H1 (cell line): ENCODE measurements around the gene AKTIP. TPM values are rescaled to one million over a fixed set of nuclear protein-coding genes. Genes with fewer than 3 reads are reported as not detected.
"Not testable (repeated sequence)": the region's sequence is repeated elsewhere in the genome, so short reads cannot be mapped to it uniquely, and the experiment has no call there.

ENCODE experiments used
- CTCF ChIA-PET: fragments of 300-600 bp; sonication (Branson Sonifier 250); formaldehyde crosslinking; loops from one replicate; lab custom pipeline; 2021; ENCODE audit not compliant: partially characterized antibody; lab: Charles Lee
- POLR2A ChIA-PET: fragments of 300-600 bp; sonication (Branson Sonifier 250); formaldehyde crosslinking; loops from one replicate; lab custom pipeline; 2021; ENCODE audit warnings: inconsistent platforms; ENCODE audit not compliant: partially characterized antibody; lab: Charles Lee
- DNase-seq, 2 experiments: peaks; one replicate each; pipeline versions ENCODE4 v3.0.0 to v3.0.0-alpha.2; 2010 to 2022; ENCODE audit warnings: low spot score in 2 of 2, low read depth in 1 of 2, mixed read lengths in 1 of 2
- FAIRE-seq: peaks from 2 replicates; lab custom pipeline; 2011; peaks lifted over from hg19 to GRCh38; lab: Jason Lieb, UNC
- H2AFZ ChIP-seq: 2 replicates; pipeline ENCODE4 v1.8.1; 2012; ENCODE audit warnings: low read length, inconsistent platforms
- H2AK5ac ChIP-seq: 2 replicates; pipeline ENCODE4 v1.6.1; 2013; ENCODE audit warnings: low read depth, low read length
- H2BK120ac ChIP-seq: replicated peaks from 2 replicates; pipeline ENCODE3; 2013; ENCODE audit warnings: low read depth, low read length, inconsistent platforms
- H2BK12ac ChIP-seq: 2 replicates; pipeline ENCODE4 v1.6.1; 2013; ENCODE audit warnings: low read depth, low read length
- H2BK15ac ChIP-seq: 2 replicates; pipeline ENCODE4 v1.6.1; 2013; ENCODE audit warnings: low read length
- H2BK20ac ChIP-seq: 2 replicates; pipeline ENCODE4 v1.6.1; 2013; ENCODE audit warnings: low read length
- H2BK5ac ChIP-seq: 2 replicates; pipeline ENCODE4 v1.6.1; 2013; ENCODE audit warnings: low read depth, low read length
- H3K14ac ChIP-seq: 2 replicates; pipeline ENCODE4 v1.6.1; 2013; ENCODE audit warnings: inconsistent platforms; ENCODE audit not compliant: insufficient read length
- H3K18ac ChIP-seq: 2 replicates; pipeline ENCODE4 v1.6.1; 2013; ENCODE audit warnings: low read length; ENCODE audit errors: extremely low read depth
- H3K23ac ChIP-seq: 2 replicates; pipeline ENCODE4 v1.6.1; 2013; ENCODE audit warnings: inconsistent platforms; ENCODE audit not compliant: insufficient read length
- H3K23me2 ChIP-seq: 2 replicates; pipeline ENCODE4 v1.6.1; 2013; ENCODE audit warnings: low read depth, low read length
- H3K27ac ChIP-seq: 2 replicates; pipeline ENCODE4 v1.6.1; 2011; ENCODE audit warnings: low read depth, low read length, inconsistent platforms
- H3K27me3 ChIP-seq, 4 experiments: replicated peaks in 1 of 4; 1 replicate in 1 of 4; 2 replicates in 3 of 4; pipeline versions ENCODE4 v1.6.1 to v1.8.1; 2011 to 2013; ENCODE audit warnings: low read length in 3 of 4, mild to moderate bottlenecking in 3 of 4, inconsistent platforms in 2 of 4, mixed read lengths in 2 of 4, moderate library complexity in 1 of 4; ENCODE audit not compliant: control insufficient read depth in 3 of 4, insufficient read depth in 3 of 4; ENCODE audit errors: extremely low read depth in 1 of 4
- H3K36me3 ChIP-seq, 4 experiments: 2 replicates each; pipeline versions ENCODE4 v1.6.1 to v1.8.1; 2011 to 2013; ENCODE audit warnings: mild to moderate bottlenecking in 4 of 4, low read length in 3 of 4, moderate library complexity in 2 of 4, control low read depth in 1 of 4, inconsistent platforms in 1 of 4; ENCODE audit not compliant: insufficient read depth in 4 of 4, control insufficient read depth in 2 of 4
- H3K4ac ChIP-seq: replicated peaks from 2 replicates; pipeline ENCODE3; 2013; ENCODE audit warnings: low read length, low read depth, mixed read lengths, inconsistent platforms; ENCODE audit not compliant: insufficient read length
- H3K4me1 ChIP-seq, 4 experiments: replicated peaks in 1 of 4; 1 replicate in 1 of 4; 2 replicates in 3 of 4; pipeline versions ENCODE4 v1.6.1 to v1.8.1; 2011 to 2013; ENCODE audit warnings: low read length in 3 of 4, inconsistent platforms in 2 of 4, mixed read lengths in 1 of 4; ENCODE audit not compliant: insufficient read depth in 4 of 4, control insufficient read depth in 3 of 4
- H3K4me2 ChIP-seq, 2 experiments: 2 replicates each; pipeline versions ENCODE4 v1.6.1 to v1.8.1; 2011 to 2013; ENCODE audit warnings: low read depth in 2 of 2, low read length in 2 of 2, control low read depth in 1 of 2, inconsistent platforms in 1 of 2, mild to moderate bottlenecking in 1 of 2; ENCODE audit not compliant: insufficient read depth in 1 of 2
- H3K4me3 ChIP-seq, 4 experiments: fragments of 200-600, 300-600 bp in 1 of 4; sonication (generic), shearing (Covaris generic), sonication (Bioruptor Twin) in 1 of 4; 2 replicates each; pipeline versions ENCODE4 v1.5.1 to v1.8.1; 2011 to 2016; ENCODE audit warnings: low read length in 4 of 4, low read depth in 3 of 4, control low read depth in 2 of 4, inconsistent platforms in 2 of 4, mild to moderate bottlenecking in 2 of 4, mixed read lengths in 1 of 4, moderate library complexity in 1 of 4; ENCODE audit not compliant: insufficient read depth in 2 of 4; ENCODE audit errors: extremely low read depth in 1 of 4
- H3K56ac ChIP-seq: replicated peaks from 2 replicates; pipeline ENCODE3; 2013; ENCODE audit warnings: low read depth, mild to moderate bottlenecking, mixed read lengths, low read length, inconsistent platforms; ENCODE audit not compliant: insufficient read length
- H3K79me1 ChIP-seq: 2 replicates; pipeline ENCODE4 v1.6.1; 2013; ENCODE audit warnings: low read depth, low read length, control low read depth
- H3K79me2 ChIP-seq, 2 experiments: 2 replicates each; pipeline versions ENCODE4 v1.6.1 to v1.8.1; 2012 to 2013; ENCODE audit warnings: low read length in 2 of 2, mild to moderate bottlenecking in 2 of 2, inconsistent platforms in 1 of 2; ENCODE audit not compliant: insufficient read depth in 2 of 2, control insufficient read depth in 1 of 2
- H3K9ac ChIP-seq, 4 experiments: replicated peaks in 1 of 4; 1 replicate in 1 of 4; 2 replicates in 3 of 4; pipeline versions ENCODE4 v1.6.1 to v1.8.1; 2011 to 2013; ENCODE audit warnings: low read depth in 3 of 4, low read length in 3 of 4, control low read depth in 2 of 4, mild to moderate bottlenecking in 2 of 4, moderate library complexity in 2 of 4, inconsistent platforms in 1 of 4; ENCODE audit errors: extremely low read depth in 1 of 4
- H3K9me3 ChIP-seq, 2 experiments: 2 replicates each; pipeline versions ENCODE4 v1.6.1 to v1.8.1; 2012 to 2013; ENCODE audit warnings: mild to moderate bottlenecking in 2 of 2, moderate library complexity in 2 of 2, control low read depth in 1 of 2, inconsistent platforms in 1 of 2, low read depth in 1 of 2, low read length in 1 of 2, mixed read lengths in 1 of 2; ENCODE audit not compliant: insufficient read depth in 2 of 2
- H4K20me1 ChIP-seq, 2 experiments: replicated peaks in 1 of 2; 2 replicates each; pipeline versions ENCODE3 to v1.8.1; 2011 to 2013; ENCODE audit warnings: inconsistent platforms in 2 of 2, low read length in 2 of 2, mild to moderate bottlenecking in 1 of 2; ENCODE audit not compliant: insufficient read depth in 2 of 2, control insufficient read depth in 1 of 2
- H4K5ac ChIP-seq: 2 replicates; pipeline ENCODE4 v1.6.1; 2013; ENCODE audit warnings: low read length, low read depth, mixed read lengths, inconsistent platforms; ENCODE audit not compliant: insufficient read length
- H4K8ac ChIP-seq: 2 replicates; pipeline ENCODE4 v1.8.0; 2013; ENCODE audit warnings: mild to moderate bottlenecking, moderate library complexity, low read length, inconsistent platforms; ENCODE audit not compliant: insufficient read depth; ENCODE audit errors: extremely low read depth
- H4K91ac ChIP-seq: replicated peaks from 2 replicates; pipeline ENCODE3; 2013; ENCODE audit warnings: low read length, mixed read lengths, inconsistent platforms; ENCODE audit not compliant: insufficient read length
- WGBS, 2 experiments: shearing (Covaris generic) in 1 of 2; methylation state at CpG; one replicate each; pipeline versions ENCODE4 v1.1.6 to v1.1.7; 2013 to 2015; ENCODE audit warnings: low lambda C conversion rate in 2 of 2, mixed read lengths in 2 of 2, inconsistent platforms in 1 of 2, low coverage in 1 of 2, missing lambda C conversion rate in 1 of 2; ENCODE audit not compliant: insufficient replicate concordance in 2 of 2, insufficient coverage in 1 of 2, insufficient read length in 1 of 2; ENCODE audit errors: extremely low coverage in 1 of 2, missing lambda C conversion rate in 1 of 2; 5-methylcytosine and 5-hydroxymethylcytosine counted together
- polyA plus RNA-seq, 7 experiments: library from polyadenylated mRNA; depleted of rRNA in 3 of 7; stranded (reverse) in 5 of 7; unstranded in 2 of 7; fragments of >200 nt in 5 of 7; fragments of 200-250 nt in 2 of 7; gene quantifications; 1 replicate in 5 of 7; 2 replicates in 1 of 7; 4 replicates in 1 of 7; pipeline versions ENCODE4 v1.2.1 to v1.2.3, GENCODE V29; 2011 to 2013; ENCODE audit warnings: missing spikeins in 2 of 7, mixed read lengths in 2 of 7
- total RNA-seq: library from RNA; stranded (reverse); fragmentation: NEBNext Ultra II Directional; extraction: Animal tissue kit (Norgen Biotek cat#: 25700); gene quantifications from 2 replicates; pipeline ENCODE4 v1.2.1, GENCODE V29; 2021

AKTIP gene
- total and polyA plus RNA-seq, 2 of the 8 experiments (the other 6 are each of a cell fraction or from before 2014, with no cell fraction given) = 15.0 to 15.6 TPM

- CTCF ChIA-PET, H3K9ac ChIP-seq, H2BK12ac ChIP-seq: not testable (repeated sequence)
Measured at GRCh38 chr16:53539346-53539745, 36.3 kb upstream of the AKTIP start.

More at GRCh38 chr16:53539346-53539745, 36.3 kb upstream of the AKTIP start:
- FAIRE-seq, H3K79me2 ChIP-seq, H3K27me3 ChIP-seq, H2AK5ac ChIP-seq, H2AFZ ChIP-seq, H3K56ac ChIP-seq, POLR2A ChIA-PET, H4K5ac ChIP-seq, H3K27ac ChIP-seq, H3K9me3 ChIP-seq, H3K23ac ChIP-seq, H4K20me1 ChIP-seq, H4K8ac ChIP-seq, H4K91ac ChIP-seq, H3K14ac ChIP-seq, H3K79me1 ChIP-seq, H3K36me3 ChIP-seq, H2BK5ac ChIP-seq, H3K4me3 ChIP-seq, H2BK120ac ChIP-seq, DNase-seq, H3K18ac ChIP-seq, H2BK15ac ChIP-seq, H3K4ac ChIP-seq, H3K4me1 ChIP-seq, H3K23me2 ChIP-seq, H2BK20ac ChIP-seq, H3K4me2 ChIP-seq: not testable (repeated sequence)
- 80% methylated on average over 1 of the region's 27 CpGs; no CpG with 5 or more reads in 1 of the 2 experiments for WGBS, 2 experiments
